Measurements from ENCODE around the gene RAD51AP1. TPM values are rescaled to one million over a fixed set of nuclear protein-coding genes. Genes with fewer than 3 reads are reported as not detected.

The RAD51AP1 gene
- total RNA-seq, 2 experiments from 2014 or later: 69.2 to 81.3 TPM

DNA sequence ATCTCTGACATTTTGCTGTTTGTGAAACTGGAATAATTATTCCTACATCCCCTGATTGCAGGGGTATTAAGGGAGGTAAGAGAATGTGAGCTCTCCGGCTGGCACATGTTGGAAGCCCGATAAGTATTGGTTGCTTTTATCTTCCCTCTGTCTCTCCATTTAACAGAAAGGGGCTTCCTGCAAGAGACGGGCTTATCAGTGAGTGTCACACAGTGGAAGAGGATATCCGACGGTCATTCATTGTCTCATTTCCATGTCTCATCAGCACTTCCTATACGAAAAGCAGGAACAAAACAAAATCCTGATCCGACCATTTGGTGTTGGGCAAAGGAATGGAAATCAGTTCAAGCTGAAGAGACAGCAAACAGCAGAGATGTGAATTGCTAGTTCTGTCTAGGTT lies 34.0 kb downstream of the RAD51AP1 start:
- Histone ChIP-seq H2AFZ (ENCODE audit: low read length) (no peak overlapping the region), H3K9me2 (ENCODE audit: insufficient read depth, low read length) (no peaks in the 10 kb centered on the region), H3K4me1 (ENCODE audit: insufficient read depth, low read length, poor library complexity, severe bottlenecking) (peaks cover 5% of the 10 kb centered on the region), H4K20me1 (ENCODE audit: insufficient read depth, low read length) (no peaks in the 10 kb centered on the region), H3K79me2 (ENCODE audit: insufficient read depth, low read depth, low read length) (no peaks in the 10 kb centered on the region), H3K27ac (ENCODE audit: low read depth, low read length, poor library complexity, severe bottlenecking) (no peak overlapping the region), H3K4me3 (ENCODE audit: low read depth, low read length, poor library complexity, severe bottlenecking) (no peak overlapping the region), H3K4me2 (ENCODE audit: low read length) (no peak overlapping the region), H3K36me3 (ENCODE audit: insufficient read depth, low read length) (no peaks in the 10 kb centered on the region), H3K9me3 (ENCODE audit: low read length) (no peaks in the 10 kb centered on the region)
- DNase-seq (ENCODE audit: low spot score): no peak
- no TSS peak for BruUV-seq (replicated peaks)
- ChIA-PET POLR2A (no interaction called here), CTCF (ENCODE audit: unreplicated experiment) (no interaction called here)
- intact Hi-C loops (cut with micrococcal nuclease; ENCODE audit: unreplicated experiment): no loop called here
- no peak for TF ChIP-seq EZH2phosphoT487 (IDR thresholded peaks at IDR 0.05; ENCODE audit: borderline replicate concordance, low read depth, low read length)
- TF ChIP-seq, protein P1, sequence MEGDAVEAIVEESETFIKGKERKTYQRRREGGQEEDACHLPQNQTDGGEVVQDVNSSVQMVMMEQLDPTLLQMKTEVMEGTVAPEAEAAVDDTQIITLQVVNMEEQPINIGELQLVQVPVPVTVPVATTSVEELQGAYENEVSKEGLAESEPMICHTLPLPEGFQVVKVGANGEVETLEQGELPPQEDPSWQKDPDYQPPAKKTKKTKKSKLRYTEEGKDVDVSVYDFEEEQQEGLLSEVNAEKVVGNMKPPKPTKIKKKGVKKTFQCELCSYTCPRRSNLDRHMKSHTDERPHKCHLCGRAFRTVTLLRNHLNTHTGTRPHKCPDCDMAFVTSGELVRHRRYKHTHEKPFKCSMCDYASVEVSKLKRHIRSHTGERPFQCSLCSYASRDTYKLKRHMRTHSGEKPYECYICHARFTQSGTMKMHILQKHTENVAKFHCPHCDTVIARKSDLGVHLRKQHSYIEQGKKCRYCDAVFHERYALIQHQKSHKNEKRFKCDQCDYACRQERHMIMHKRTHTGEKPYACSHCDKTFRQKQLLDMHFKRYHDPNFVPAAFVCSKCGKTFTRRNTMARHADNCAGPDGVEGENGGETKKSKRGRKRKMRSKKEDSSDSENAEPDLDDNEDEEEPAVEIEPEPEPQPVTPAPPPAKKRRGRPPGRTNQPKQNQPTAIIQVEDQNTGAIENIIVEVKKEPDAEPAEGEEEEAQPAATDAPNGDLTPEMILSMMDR (conservative IDR thresholded peaks at IDR 0.05; ENCODE audit: low read length): no peak

DNA sequence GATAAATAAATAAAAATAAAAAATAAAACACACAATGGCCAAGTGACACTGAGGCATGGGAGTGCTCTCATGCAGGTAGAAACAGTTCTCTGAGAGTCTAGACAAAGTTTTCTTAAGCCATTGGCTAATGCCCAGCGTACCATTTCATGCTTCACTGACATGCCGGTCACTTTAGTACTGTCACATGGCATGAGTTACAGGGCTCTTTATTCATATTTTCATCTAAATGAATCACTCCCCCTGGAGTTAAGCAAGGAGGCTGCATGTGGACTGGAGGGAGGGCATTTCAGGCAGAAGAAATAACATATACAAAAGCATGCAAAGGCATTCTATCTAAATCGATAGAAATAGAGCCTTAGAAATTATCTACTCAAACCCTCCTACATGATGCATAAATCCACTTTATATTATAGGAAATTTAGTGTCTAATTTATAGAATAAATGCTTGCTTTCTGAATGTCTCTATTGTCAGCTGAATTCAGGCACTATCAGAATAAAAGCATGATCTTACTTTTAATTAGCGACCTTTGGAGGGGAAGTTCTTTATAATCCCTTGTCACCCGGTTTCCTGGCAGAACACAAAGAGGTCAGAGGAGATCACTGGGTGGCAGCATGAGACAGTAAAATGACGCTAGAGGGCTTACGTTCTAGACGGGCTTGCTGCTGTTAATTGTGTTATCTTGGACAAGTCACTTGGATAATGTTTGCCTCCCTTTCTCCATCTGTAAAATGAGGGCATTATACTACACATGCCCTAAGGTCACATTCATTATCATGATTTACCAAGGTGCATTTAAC lies 40.8 kb downstream of the RAD51AP1 start:
- DNase-seq (ENCODE audit: low spot score): peak; percentile 72
- Histone ChIP-seq H3K4me3 (ENCODE audit: low read depth, low read length, poor library complexity, severe bottlenecking) (no peak overlapping the region), H3K4me1 (ENCODE audit: insufficient read depth, low read length, poor library complexity, severe bottlenecking) (peaks cover 34% of the 10 kb centered on the region), H3K27ac (ENCODE audit: low read depth, low read length, poor library complexity, severe bottlenecking) (no peak overlapping the region), H2AFZ (ENCODE audit: low read length) (peak overlapping the region; percentile 16; the same call in 1 of the 2 replicates), H3K9me2 (ENCODE audit: insufficient read depth, low read length) (no peaks in the 10 kb centered on the region), H3K9me3 (ENCODE audit: low read length) (no peaks in the 10 kb centered on the region), H3K4me2 (ENCODE audit: low read length) (0 out of 2 replicates have a peak overlapping the region, but pooled peaks have one; percentile 0), H4K20me1 (ENCODE audit: insufficient read depth, low read length) (no peaks in the 10 kb centered on the region), H3K79me2 (ENCODE audit: insufficient read depth, low read depth, low read length) (no peaks in the 10 kb centered on the region), H3K36me3 (ENCODE audit: insufficient read depth, low read length) (no peaks in the 10 kb centered on the region)
- intact Hi-C loops (cut with micrococcal nuclease; ENCODE audit: unreplicated experiment): loop anchor here (1.0 to 10.0 kb wide), 3 partner anchors 179 to 425 kb away; no protein-coding TSS in a partner anchor
- no TSS peak for BruUV-seq (replicated peaks)
- TF ChIP-seq EZH2phosphoT487 (IDR thresholded peaks at IDR 0.05; ENCODE audit: borderline replicate concordance, low read depth, low read length): no peak
- TF ChIP-seq, protein P1 (conservative IDR thresholded peaks at IDR 0.05; ENCODE audit: low read length): peak; percentile 84
- POLR2A ChIA-PET: no interaction called here
- CTCF ChIA-PET (ENCODE audit: unreplicated experiment): interaction anchor here (0.8 kb wide), 1 partner anchor 177 kb away, joined by 3 read pairs; no protein-coding TSS in a partner anchor

DNA sequence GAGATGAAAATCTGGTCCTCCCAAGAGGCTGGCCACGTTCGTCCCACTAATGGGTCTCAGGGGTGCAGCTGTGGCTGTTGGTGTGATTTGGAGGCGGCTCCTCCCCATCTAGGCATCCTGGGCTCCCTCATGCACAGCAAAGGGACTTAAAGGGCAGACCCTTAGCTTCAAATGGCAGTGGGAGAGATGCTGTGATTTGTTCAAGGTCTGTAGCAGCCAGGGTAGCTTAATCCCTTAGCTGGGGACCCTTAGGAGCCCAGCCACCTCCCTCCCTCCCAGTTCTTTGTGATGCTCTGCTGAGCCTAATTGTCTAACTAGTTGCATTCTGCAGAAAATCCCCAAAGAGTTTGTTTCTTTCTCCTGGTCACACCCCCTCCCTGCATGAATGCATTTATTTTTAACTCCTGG lies 41.6 kb downstream of the RAD51AP1 start:
- no peaks in the 10 kb centered on the region for H3K36me3 ChIP-seq (ENCODE audit: insufficient read depth, low read length)
- peak overlapping the region; percentile 16; the same call in 1 of the 2 replicates for H2AFZ ChIP-seq (ENCODE audit: low read length)
- 0 out of 2 replicates have a peak overlapping the region, but pooled peaks have one; percentile 0 for H3K4me2 ChIP-seq (ENCODE audit: low read length)
- intact Hi-C loops (cut with micrococcal nuclease; ENCODE audit: unreplicated experiment): loop anchor here (10.0 kb wide), 1 partner anchor 425 kb away; no protein-coding TSS in a partner anchor
- no peak overlapping the region for H3K4me3 ChIP-seq (ENCODE audit: low read depth, low read length, poor library complexity, severe bottlenecking)
- peaks cover 41% of the 10 kb centered on the region for H3K4me1 ChIP-seq (ENCODE audit: insufficient read depth, low read length, poor library complexity, severe bottlenecking)
- H3K79me2 ChIP-seq (ENCODE audit: insufficient read depth, low read depth, low read length): no peaks in the 10 kb centered on the region
- POLR2A ChIA-PET: interaction anchor here (1.3 kb wide), 1 partner anchor 35 kb away, joined by 3 read pairs; no protein-coding TSS in a partner anchor
- TF ChIP-seq EZH2phosphoT487 (IDR thresholded peaks at IDR 0.05; ENCODE audit: borderline replicate concordance, low read depth, low read length): no peak
- TF ChIP-seq, protein P1 (conservative IDR thresholded peaks at IDR 0.05; ENCODE audit: low read length): no peak
- H3K9me2 ChIP-seq (ENCODE audit: insufficient read depth, low read length): no peaks in the 10 kb centered on the region
- CTCF ChIA-PET (ENCODE audit: unreplicated experiment): interaction anchor here (0.8 kb wide), 1 partner anchor 177 kb away, joined by 3 read pairs; no protein-coding TSS in a partner anchor
- H3K27ac ChIP-seq (ENCODE audit: low read depth, low read length, poor library complexity, severe bottlenecking): no peak overlapping the region
- no peaks in the 10 kb centered on the region for H4K20me1 ChIP-seq (ENCODE audit: insufficient read depth, low read length)
- DNase-seq (ENCODE audit: low spot score): no peak
- no TSS peak for BruUV-seq (replicated peaks)
- H3K9me3 ChIP-seq (ENCODE audit: low read length): no peaks in the 10 kb centered on the region
